ENCODE measurements around the gene UBXN10. TPM values are rescaled to one million over a fixed set of nuclear protein-coding genes. Genes with fewer than 3 reads are reported as not detected.

UBXN10 gene
- total and polyA plus RNA-seq, 10 donors: 0.07 to 0.26 (median 0.18) TPM

GRCh38 chr1:20167126-20167525, 18.8 kb upstream of the UBXN10 start:
- H3K27me3 ChIP-seq (replicated peaks in 1 of 7): no peaks in the 10 kb centered on the region
- TF ChIP-seq POLR2A (IDR thresholded peaks at IDR 0.05) (no peak), POLR2AphosphoS5 (IDR thresholded peaks at IDR 0.05) (no peak)
- TF ChIP-seq, protein P1, sequence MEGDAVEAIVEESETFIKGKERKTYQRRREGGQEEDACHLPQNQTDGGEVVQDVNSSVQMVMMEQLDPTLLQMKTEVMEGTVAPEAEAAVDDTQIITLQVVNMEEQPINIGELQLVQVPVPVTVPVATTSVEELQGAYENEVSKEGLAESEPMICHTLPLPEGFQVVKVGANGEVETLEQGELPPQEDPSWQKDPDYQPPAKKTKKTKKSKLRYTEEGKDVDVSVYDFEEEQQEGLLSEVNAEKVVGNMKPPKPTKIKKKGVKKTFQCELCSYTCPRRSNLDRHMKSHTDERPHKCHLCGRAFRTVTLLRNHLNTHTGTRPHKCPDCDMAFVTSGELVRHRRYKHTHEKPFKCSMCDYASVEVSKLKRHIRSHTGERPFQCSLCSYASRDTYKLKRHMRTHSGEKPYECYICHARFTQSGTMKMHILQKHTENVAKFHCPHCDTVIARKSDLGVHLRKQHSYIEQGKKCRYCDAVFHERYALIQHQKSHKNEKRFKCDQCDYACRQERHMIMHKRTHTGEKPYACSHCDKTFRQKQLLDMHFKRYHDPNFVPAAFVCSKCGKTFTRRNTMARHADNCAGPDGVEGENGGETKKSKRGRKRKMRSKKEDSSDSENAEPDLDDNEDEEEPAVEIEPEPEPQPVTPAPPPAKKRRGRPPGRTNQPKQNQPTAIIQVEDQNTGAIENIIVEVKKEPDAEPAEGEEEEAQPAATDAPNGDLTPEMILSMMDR (IDR thresholded peaks at IDR 0.05 in 8 of 11, conservative IDR thresholded peaks at IDR 0.05 in 3 of 11): no peak
- no peak overlapping the region for H3K4me3 ChIP-seq
- no peak for DNase-seq
- peaks cover 0 to 45% (median 27%) of the 10 kb centered on the region in 6 donors for H3K4me1 ChIP-seq
- H3K9me3 ChIP-seq: peaks cover 0 to 34% (median 25%) of the 10 kb centered on the region in 8 donors
- no peaks in the 10 kb centered on the region for H3K36me3 ChIP-seq
- intact Hi-C loops (cut with DNase I; ENCODE audit: low total_unique reads): no loop called here
- H3K27ac ChIP-seq: no peak overlapping the region
- 84 to 94% (median 89%) methylated on average over 8 of the region's 8 CpGs for WGBS, 5 donors

DNA sequence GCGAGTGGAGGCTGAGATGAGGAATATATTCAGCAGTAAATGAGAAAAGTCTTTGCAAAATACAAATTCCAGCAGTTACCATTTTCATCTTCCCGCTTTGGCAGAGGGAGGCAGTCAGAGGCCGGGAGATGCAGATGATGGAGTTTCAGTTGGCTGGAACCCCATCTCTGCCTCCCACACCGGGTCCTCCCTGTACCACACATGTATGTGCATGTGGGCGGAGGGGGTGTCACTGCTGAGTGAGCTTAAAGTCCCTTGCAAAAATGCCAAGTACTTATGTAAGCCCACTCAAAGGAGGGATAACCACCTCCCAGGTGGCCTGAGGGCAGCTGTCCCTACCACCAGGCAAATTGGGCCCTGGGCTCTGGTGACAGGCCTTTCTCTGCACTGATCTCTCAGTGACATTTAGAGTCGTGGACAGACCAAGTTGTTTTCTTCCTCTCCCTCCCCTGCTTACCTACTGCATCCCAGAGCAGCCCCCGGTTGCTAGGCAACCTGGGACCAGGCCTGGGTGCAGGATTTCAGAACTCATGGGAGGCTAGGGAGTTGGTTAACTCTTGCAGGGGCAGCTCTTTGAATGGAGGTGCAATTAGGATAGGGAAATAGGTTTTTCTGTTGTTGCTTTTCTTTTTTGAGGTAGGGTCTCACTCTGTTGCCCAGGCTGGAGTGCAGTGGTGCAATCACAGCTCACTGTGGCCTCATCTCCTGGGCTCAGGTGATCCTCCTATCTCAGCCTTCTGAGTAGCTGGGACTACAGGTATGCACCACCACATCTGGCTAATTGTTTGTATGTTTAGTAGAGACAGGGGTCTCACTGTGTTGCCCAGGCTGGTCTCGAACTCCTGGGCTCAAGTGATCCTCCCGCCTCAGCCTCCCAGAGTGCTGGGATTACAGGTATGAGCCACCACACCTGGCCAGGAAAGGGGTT, 17.1 kb upstream of the UBXN10 start:
- Histone ChIP-seq H3K9me3 (peaks cover 0 to 17% (median 8%) of the 10 kb centered on the region in 8 donors), H3K4me3 (no peak overlapping the region), H3K27ac (no peak overlapping the region), H3K27me3 (replicated peaks in 1 of 7) (no peaks in the 10 kb centered on the region), H3K4me1 (peaks cover 0 to 47% (median 27%) of the 10 kb centered on the region in 6 donors), H3K36me3 (no peaks in the 10 kb centered on the region)
- 80 to 91% (median 83%) methylated on average over 8 to 9 of the region's 9 CpGs for WGBS, 5 donors
- intact Hi-C loops (cut with DNase I; ENCODE audit: low total_unique reads): no loop called here
- no peak for DNase-seq
- TF ChIP-seq, protein P1 (IDR thresholded peaks at IDR 0.05 in 8 of 11, conservative IDR thresholded peaks at IDR 0.05 in 3 of 11): no peak
- TF ChIP-seq POLR2AphosphoS5 (IDR thresholded peaks at IDR 0.05) (no peak), POLR2A (IDR thresholded peaks at IDR 0.05) (no peak)

DNA sequence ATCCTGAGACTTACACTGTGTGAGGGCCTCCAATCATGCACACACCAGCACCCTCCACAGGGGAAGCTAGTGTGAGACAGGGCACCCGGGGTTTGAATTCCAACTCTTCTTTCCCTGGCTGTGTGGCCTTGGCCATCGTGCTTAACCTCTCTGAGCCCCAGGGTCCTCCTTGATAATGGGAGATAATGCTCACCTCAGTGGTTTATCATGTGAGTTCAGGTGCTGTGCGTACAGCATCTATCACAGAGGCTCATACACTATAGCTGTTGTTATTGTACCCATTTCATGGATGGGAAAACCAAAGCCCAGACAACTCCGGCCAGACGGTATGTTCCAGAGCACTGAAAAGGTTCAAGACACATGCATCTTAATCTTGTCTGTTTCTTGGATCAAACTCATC, 16.0 kb upstream of the UBXN10 start:
- 80 to 98% (median 93%) methylated on average over 4 to 5 of the region's 5 CpGs for WGBS, 5 donors
- Histone ChIP-seq H3K9me3 (peaks cover 0 to 7% (median 3%) of the 10 kb centered on the region in 8 donors), H3K27me3 (replicated peaks in 1 of 7) (no peaks in the 10 kb centered on the region), H3K36me3 (no peaks in the 10 kb centered on the region), H3K27ac (no peak overlapping the region), H3K4me3 (no peak overlapping the region), H3K4me1 (peaks cover 0 to 37% (median 19%) of the 10 kb centered on the region in 6 donors)
- TF ChIP-seq, protein P1 (IDR thresholded peaks at IDR 0.05 in 8 of 11, conservative IDR thresholded peaks at IDR 0.05 in 3 of 11): no peak
- TF ChIP-seq POLR2A (IDR thresholded peaks at IDR 0.05): no peak
- no peak for TF ChIP-seq POLR2AphosphoS5 (IDR thresholded peaks at IDR 0.05)
- intact Hi-C loops (cut with DNase I; ENCODE audit: low total_unique reads): no loop called here
- no peak for DNase-seq

- H3K27me3 ChIP-seq (replicated peaks in 1 of 7): no peaks in the 10 kb centered on the region
- no peaks in the 10 kb centered on the region for H3K9me3 ChIP-seq
- intact Hi-C loops (cut with DNase I; ENCODE audit: low total_unique reads): no loop called here
- no peak for DNase-seq
- 89 to 94% (median 91%) methylated on average over 9 to 12 of the region's 12 CpGs for WGBS, 5 donors
- no peaks in the 10 kb centered on the region for H3K36me3 ChIP-seq
- no peak overlapping the region for H3K4me3 ChIP-seq
- TF ChIP-seq POLR2AphosphoS5 (IDR thresholded peaks at IDR 0.05) (no peak), POLR2A (IDR thresholded peaks at IDR 0.05) (no peak)
- TF ChIP-seq, protein P1 (IDR thresholded peaks at IDR 0.05 in 8 of 11, conservative IDR thresholded peaks at IDR 0.05 in 3 of 11): no peak
- no peak overlapping the region for H3K27ac ChIP-seq
- peaks cover 0 to 17% (median 4%) of the 10 kb centered on the region in 6 donors for H3K4me1 ChIP-seq
These were observed 13.8 kb upstream of the UBXN10 start for GRCh38 chr1:20172033-20172590.

Measured in spleen (tissue), 11 donors.